Posterior cingulate gyrus (tissue), 11 donors: ENCODE measurements around the gene EN2.

Experiments used
- DNase-seq, 10 donors: peaks; one replicate each; pipeline versions ENCODE4 v3.0.0 to v3.0.0-alpha.2; 2020 to 2021; ENCODE audit warnings: mixed read lengths in 3 of 10
- intact Hi-C: fragments of 100-400 bp; cut with DNase I; formaldehyde crosslinking; loops from one replicate; pipeline ENCODE4 v1.15.1; 2023

Gene EN2

DNA sequence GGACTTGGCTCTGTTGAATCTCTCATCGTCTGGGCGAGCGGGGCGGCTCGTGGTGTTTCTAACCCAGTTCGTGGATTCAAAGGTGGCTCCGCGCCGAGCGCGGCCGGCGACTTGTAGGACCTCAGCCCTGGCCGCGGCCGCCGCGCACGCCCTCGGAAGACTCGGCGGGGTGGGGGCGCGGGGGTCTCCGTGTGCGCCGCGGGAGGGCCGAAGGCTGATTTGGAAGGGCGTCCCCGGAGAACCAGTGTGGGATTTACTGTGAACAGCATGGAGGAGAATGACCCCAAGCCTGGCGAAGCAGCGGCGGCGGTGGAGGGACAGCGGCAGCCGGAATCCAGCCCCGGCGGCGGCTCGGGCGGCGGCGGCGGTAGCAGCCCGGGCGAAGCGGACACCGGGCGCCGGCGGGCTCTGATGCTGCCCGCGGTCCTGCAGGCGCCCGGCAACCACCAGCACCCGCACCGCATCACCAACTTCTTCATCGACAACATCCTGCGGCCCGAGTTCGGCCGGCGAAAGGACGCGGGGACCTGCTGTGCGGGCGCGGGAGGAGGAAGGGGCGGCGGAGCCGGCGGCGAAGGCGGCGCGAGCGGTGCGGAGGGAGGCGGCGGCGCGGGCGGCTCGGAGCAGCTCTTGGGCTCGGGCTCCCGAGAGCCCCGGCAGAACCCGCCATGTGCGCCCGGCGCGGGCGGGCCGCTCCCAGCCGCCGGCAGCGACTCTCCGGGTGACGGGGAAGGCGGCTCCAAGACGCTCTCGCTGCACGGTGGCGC is at the start of gene EN2:
TSS of gene EN2 (plus strand) at position 19 of the 767 bp plus-strand sequence. CDS start at position 268, 249 bp downstream.
- intact Hi-C loops, result loop anchor here (10.0 kb wide), 1 partner anchor 163 kb away; the partner anchor contains the start of gene INSIG1
- peak in 1 of 10 donors; percentile 83 for DNase-seq

DNA sequence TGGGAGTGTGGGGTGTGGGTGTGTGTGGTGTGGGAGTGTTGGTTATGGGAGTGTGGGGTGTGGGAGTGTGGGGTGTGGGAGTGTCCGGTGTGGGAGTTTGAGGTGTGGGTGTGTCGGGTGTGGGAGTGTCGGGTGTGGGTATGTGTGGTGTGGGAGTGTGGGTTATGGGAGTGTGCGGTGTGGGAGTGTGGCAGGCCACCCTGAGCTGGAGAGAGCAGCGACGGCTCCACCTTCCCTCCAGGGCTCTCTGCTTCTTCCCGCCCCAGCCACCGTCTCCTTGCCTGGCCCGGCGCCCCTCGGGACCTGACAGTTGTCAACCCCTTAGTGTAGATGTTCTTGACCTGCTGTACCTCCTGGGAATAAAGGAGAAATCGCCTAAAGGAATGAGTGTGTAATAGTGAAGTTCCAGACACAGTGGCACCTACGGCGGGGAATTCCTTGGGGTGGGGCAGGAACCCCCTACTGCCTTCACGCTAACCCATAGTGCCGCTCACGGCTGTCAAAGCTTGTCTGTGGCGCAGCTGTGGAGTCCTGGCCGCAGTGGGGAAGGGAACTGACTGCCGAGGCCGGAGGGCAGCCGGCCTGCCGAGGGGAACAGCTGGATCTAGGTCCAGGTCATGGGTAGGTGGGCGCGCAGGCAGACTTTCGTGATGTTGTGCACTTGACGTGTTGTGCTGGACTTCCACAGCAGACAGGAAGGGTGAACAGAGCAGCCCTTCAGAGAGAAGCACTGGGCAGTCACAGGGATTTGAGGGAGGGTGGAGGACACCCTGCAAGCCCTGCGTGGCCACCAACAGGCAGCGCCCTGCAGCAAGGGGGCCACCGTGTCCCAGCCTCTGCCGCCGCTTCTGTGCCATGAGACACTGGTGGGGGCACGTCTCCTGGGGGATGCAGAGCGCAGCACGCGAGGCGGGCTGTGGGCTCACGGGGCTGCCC is 49.0 kb upstream of the EN2 start:
- DNase-seq, result no peak
- intact Hi-C loops, result no loop called here

- intact Hi-C loops, result no loop called here
- no peak for DNase-seq
These were observed 47.9 kb upstream of the EN2 start for GRCh38 chr7:155409980-155410379.

GRCh38 chr7:155410431-155410830 is 47.5 kb upstream of the EN2 start:
- DNase-seq, result no peak
- intact Hi-C loops, result no loop called here

- no peak for DNase-seq
- intact Hi-C loops, result no loop called here
These were observed 46.1 kb upstream of the EN2 start for GRCh38 chr7:155411718-155412415.

DNA sequence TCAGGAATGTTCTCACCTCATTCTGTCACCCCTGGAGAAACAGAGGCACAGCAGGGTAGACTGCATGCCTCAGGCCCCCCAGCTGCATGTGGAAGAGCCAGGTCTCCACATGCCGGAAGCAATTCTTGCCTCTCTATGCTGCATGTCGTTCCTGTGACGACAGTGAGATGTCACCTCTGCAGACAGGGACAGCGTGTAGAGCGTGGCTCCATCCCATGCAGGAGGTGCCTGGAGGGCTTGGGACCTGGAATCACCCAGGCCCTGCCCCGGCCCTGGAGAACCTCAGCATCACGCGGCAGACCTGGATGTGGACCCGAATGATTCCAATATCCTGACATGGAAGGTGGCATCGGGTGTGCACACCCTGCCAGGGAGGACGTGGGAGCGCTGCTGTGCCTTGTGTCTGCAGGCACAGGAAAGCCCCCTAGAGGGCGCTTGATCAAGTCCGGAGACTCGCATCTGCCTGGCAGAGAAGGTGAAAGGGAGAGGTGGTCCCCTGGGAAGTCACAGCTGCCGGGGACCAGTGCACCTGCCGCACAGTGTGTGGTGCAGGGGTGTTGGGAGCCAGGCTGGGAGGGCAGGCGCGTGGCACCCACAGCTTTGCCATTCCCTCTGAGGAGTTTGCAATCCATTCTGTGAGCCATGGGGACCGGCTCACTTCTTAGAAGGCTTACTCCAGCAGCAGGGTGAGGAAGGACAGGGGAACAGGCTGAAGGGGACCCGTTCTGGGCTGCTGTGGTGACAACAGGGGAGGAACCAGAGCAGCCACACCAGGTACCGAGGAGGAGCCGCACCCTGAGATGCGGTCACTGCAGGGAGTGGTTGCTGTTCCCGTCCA is 45.3 kb upstream of the EN2 start:
- intact Hi-C loops, result no loop called here
- peak in 9 of 10 donors; percentile 55 to 94 (median 66) for DNase-seq

DNA sequence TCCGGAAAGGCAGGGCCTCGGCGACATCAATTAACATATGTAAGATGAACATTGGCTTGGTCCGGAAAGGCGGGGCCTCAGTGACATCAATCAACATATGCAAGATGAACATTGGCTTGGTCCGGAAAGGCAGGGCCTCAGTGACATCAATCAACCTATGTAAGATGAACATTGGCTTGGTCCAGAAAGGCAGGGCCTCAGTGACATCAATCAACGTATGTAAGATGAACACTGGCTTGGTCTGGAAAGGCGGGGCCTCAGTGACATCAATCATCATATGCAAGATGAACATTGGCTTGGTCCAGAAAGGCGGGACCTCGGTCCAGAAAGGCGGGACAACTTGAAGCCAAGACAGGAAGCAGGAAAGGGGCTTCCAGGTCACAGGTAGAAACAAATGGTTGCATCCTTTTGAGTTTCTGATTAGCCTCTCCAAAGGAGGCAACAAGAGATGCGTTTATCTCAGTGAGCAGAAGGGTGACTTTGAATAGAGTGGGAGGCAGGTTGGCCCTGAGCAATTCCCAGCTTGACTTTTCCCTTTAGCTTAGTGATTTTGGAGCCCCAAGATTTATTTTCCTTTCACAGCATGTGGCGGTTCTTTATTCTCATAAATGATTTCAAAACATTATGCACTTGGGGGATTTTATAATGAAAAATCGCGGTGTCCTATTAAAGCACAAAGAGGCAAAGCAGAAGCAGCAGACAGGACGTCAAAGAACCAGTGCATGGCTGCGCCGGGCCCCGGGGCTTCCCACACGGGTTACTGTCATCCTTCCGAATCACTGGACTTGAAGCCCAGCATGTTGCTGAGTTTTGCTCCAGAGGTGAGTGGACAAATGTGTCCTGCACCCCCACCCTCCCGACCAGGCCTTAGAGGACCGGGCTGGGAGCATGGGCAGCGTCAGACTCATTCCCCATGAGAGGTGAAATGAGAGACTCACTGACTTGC is 43.1 kb upstream of the EN2 start:
- intact Hi-C loops, result no loop called here
- peak in 1 of 10 donors; percentile 60 for DNase-seq

DNA sequence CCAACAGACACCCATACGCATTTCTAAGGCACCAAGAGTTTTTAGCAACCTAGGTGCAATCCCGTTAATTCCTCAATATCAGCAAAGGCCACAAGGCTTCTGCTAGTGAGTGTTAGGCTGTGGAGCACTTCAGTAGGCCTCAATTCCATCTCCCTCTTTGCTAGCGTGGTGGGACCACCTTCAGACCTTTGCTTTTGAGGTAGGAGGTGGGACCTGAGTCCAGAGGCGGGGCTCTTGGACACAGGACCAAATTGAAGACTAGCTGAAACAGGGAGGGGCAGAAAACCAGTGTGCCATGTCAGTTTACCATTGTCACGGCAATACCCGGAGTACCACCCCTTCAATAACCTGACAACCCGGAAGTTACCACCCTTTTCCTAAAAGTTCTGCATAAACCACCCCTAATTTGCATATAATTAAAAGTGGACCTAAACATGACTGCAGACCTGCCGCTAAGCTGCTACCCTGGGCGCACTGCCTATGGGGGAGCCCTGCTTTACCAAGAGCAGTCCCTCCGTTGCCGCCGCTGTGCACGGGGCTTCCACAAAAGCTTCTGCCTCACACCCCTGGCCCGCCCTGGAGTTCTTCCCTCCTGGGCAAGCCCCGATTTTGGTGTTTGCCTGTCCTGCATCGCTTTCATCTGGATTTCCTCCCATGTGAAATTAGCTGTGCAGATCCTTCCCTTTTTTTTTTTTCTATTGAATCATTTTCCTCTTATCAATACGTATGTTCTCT is 41.1 kb upstream of the EN2 start:
- intact Hi-C loops, result no loop called here
- DNase-seq, result peak in 1 of 10 donors; percentile 62

DNA sequence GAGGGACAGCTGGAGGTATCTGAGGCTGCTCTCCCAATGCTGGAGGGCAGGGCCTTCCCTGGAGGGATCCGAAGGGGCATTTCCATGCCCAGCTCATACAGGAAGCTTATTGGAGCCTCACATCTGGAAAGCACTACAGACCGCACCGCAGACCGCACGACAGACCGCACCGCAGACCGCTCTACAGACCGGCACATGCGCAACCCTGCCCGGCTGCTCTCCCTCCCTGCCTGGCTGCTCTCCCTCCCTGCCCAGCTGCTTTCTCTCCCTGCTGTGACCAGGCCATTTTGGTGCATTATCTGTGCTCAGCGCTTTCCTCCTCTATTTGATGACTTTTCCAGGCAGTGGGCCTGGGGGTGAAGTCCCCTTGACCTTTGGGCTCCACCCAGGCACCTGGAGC is 39.6 kb upstream of the EN2 start:
- intact Hi-C loops, result no loop called here
- peak in 1 of 10 donors; percentile 30 for DNase-seq

GRCh38 chr7:155418941-155419755 is 38.8 kb upstream of the EN2 start:
- intact Hi-C loops, result no loop called here
- DNase-seq, result peak in 1 of 10 donors; percentile 64

DNA sequence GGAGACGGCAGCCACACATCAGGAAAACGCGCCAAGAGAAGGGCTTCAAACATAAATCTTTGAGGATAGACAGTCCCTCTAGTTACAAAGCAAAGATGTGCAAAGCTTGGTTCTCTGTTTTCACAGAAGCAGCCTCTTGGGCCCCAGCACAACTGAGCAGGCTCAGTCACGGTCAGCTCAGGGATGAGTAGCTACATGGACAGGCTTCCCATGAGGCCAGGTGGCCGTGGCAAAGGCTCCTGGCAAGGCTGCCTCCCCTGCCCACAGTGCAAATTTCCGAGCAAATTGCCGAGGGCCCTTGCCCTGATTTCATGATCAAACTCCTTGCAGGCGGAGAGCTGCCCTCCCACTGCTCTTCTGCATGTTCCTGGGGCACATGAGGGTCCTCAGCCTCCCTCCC is 37.8 kb upstream of the EN2 start:
- intact Hi-C loops, result no loop called here
- peak in 1 of 10 donors; percentile 13 for DNase-seq

GRCh38 chr7:155422151-155422550 is 35.8 kb upstream of the EN2 start:
- intact Hi-C loops, result no loop called here
- peak in 3 of 10 donors; percentile 45 to 78 (median 70) for DNase-seq

DNA sequence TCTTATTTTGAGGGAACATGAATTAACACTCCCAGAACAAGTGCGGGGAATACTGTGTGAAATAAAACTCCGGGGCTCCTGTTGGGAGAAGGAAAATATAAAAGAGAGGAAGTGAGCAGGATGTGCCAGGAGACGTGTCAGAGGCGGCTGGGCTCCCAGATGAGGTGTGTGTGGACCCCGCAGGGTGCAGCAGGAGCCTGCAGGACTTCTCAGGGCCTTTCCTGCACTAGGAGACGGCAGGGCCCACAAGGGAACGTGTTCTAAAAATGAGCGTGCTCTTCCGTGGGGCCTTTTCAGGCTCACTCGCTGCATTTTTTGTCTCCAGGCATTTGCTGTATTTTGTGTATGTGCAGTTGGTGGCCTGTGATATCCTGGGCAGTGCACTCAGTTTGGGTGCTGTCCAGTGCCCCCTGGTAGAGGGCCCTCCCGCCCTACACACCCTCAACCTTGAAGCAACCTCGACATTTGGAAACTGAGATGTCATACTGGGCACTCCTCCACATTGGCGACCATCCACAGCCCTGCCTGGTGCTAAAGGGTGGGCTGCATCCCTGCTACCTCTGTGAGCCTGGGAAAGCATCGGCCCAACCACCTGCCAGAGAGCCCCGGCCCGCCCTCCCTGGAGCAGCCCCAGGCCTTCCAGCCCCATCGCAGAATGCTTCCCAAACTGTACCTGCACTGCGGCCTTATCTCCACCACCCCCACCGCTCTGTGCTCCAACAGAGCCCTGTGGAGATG is 35.2 kb upstream of the EN2 start:
- DNase-seq, result peak in 3 of 10 donors; percentile 19 to 69 (median 53)
- intact Hi-C loops, result no loop called here

DNA sequence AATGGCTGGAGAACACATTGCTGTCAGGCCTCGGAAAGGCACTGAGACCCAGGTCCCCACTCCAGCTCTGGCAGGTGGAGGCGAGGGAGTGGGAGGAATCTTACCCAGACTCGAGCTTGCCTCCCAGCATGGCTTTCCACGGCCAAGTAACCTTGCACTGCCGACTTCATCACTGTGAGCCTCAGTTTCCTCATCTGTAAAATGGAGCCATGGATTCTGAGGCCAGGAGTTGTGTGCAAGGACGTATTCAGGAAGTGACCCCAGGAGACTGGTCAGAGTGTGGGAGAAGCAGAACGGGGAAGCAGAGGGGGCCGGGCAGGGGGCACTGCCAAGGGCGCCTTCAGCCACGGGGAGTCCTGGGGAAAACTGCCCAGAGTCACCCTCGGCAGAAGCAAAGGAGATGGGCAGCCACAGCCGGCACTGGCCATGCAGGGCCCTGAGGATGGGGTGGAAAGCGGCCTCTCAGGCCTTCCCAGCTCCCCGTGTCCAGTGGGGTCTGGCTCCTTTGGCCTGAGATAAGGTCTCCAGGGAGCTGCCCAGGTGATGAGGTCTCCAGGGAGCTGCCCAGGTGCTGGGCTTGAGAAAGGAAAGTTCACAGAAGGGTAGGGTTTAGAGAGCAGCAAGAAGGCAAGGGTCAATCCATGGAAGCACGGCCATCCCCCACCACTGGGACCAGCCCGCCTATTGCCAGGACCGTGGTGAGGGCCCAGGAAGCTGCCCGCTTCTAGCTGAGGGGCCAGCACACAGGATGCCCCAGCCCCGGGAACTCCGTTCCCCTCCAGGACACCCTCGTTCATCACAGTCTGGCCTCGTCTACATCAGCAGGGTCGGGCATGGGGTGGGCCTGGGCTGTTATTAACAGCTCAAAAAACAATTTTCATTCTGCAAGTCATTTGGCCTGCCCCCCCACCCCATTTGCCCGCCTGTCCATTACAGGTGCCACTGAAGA is 34.3 kb upstream of the EN2 start:
- peak in 3 of 10 donors; percentile 33 to 78 (median 50) for DNase-seq
- intact Hi-C loops, result no loop called here

DNA sequence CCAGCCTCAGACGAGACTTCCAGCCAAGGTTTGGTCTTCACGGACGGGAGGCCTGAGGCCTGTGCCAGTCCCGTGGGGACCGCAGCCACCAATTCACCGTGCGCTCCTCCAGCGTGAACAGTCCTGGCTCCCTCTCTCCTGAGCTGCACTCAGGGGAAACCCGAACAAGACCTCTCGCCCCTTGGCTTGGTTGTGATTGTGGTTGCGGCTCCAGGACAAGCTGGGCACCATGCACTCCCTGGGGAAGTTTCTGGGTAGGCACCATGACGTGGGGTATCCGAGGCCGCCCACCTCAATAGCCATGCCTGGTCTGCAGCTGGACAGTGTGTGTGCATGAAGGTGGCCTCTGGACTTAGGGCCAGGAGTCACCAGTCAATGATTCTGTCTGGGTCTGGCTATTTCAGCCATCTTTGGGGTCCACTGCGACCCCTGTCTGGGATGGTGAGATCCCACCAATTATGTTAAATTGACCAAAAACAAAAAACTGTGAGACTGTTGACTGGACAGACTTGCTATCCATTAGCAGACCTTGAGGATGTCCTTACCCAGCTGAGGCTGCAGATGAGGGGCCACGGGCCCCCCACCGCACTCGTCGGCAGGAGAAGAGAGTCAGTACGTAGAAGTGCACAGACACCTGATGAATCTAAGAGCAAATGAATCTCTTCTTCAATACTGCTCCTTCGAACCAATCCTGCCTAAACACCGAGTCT is 33.5 kb upstream of the EN2 start:
- DNase-seq, result peak in 3 of 10 donors; percentile 37 to 47 (median 46)
- intact Hi-C loops, result no loop called here
